Right lobe of liver (tissue), 4 donors: ENCODE measurements around the gene AGL.
"Not testable (repeated sequence)": the region's sequence is repeated elsewhere in the genome, so short reads cannot be mapped to it uniquely, and the experiment has no call there.

ENCODE experiments used
- CTCF ChIP-seq, 4 donors: fragments of 200-600 bp in 3 of 4; fragments of 450-650 bp in 1 of 4; IDR thresholded peaks; one replicate each; pipeline versions ENCODE4 v1.5.1 to v1.8.0; 2016 to 2022; ENCODE audit warnings: antibody characterized with exemption in 4 of 4, mild to moderate bottlenecking in 2 of 4
- POLR2A ChIP-seq: fragments of 450-650 bp; IDR thresholded peaks from one replicate; pipeline ENCODE4 v1.6.1; 2017; ENCODE audit warnings: antibody characterized with exemption, mild to moderate bottlenecking
- donor health status: DM: no; HTN: no; CAD: no.
- donor health status: DM: no; HTN: no; CAD: no.
- donor health status: DM: no; HTN: yes; CAD: no.

GRCh38 chr1:99840353-99840752 lies 9.8 kb upstream of the AGL start:
- TF ChIP-seq CTCF (IDR thresholded peaks at IDR 0.05); POLR2A: not testable (repeated sequence)
